HG02885 (cell line): ENCODE measurements around the gene HLA-DRB5.
A peak's percentile ranks its signal among the peaks of the same experiment; 100 is the strongest.
"Not testable (repeated sequence)": the region's sequence is repeated elsewhere in the genome, so short reads cannot be mapped to it uniquely, and the experiment has no call there.

Source experiments
- ATAC-seq: cut with Tn5 transposase; IDR thresholded peaks from one replicate; pipeline ENCODE4 v1.9.1; 2021; ENCODE audit warnings: mild to moderate bottlenecking; ENCODE audit not compliant: unreplicated experiment, poor library complexity

Gene HLA-DRB5

DNA sequence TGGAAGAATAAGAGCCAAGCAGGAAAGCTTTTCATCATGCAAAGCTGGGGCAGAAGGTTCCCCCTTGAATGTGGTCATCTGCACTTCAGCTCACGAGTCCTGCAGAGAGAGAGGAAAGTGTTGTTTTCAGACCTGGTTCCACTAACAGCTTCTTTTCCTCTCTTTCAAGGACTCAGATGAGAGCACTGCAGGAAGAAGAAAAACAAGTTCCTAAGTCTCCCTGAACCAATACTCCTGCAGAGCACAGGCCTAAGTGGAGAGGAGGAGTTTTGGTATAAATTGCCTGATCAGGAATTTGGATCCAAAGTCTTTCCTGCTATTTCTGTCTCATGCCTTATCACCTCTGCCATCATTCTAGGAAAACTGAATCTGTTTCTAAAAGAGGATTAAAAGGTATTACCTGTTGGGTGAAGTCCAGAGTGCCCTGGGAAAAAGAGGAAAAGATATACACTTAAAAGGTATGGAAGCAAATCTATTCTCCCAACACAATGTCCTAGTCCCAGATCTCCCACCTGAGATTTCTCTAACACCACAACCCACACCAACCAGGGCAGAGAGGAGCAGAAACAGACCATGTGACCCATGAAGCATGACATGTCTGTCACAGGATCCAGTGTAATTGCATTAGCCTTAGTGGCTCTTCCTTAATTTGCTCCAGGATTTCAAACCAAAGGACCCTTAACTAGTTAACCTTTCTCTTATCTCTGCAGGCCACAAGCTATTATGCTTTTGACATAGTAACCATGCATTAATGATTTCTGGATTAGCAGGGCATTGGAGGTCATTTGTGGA is 12.2 kb downstream of the HLA-DRB5 start:
- ATAC-seq = no peak

GRCh38 chr6:32501016-32501415 is 29.1 kb downstream of the HLA-DRB5 start:
- ATAC-seq = no peak

DNA sequence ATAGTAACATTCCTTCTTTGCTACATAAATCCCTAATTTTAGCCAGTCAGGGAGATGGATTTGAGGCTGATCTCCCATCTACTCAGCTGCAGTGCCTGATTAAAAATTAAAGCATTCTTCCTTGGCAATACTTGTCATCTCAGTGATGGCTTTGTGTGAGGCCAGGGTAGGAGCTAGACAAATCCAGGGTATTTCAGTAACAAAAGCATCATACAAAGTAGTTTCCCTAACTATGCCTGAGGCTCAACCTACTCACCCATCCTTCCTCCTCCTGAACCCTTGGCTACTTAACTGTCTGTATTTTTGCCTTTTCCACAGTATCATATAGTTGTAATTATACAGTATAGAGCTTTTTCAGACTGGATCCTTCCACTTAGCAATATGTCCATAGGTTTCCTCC is 37.7 kb downstream of the HLA-DRB5 start:
- ATAC-seq = no peak

DNA sequence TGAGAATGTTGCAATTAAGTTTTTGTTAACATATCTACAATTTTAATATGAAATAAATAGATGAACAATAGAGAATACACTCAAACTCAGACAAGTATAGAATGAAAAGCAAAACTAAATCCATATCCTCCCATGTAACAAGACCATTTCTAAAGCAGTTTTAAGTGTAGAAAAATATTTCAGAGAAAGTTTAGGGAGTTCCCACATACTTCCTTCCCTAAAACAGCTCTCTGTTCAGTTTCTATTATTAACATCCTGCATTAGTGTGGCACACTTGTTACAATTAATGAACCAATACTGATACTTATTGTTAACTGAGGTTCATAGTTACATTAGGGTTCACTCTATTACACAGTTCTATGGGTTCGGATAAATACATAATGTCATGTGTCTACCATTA is 38.4 kb downstream of the HLA-DRB5 start:
- no peak for ATAC-seq

DNA sequence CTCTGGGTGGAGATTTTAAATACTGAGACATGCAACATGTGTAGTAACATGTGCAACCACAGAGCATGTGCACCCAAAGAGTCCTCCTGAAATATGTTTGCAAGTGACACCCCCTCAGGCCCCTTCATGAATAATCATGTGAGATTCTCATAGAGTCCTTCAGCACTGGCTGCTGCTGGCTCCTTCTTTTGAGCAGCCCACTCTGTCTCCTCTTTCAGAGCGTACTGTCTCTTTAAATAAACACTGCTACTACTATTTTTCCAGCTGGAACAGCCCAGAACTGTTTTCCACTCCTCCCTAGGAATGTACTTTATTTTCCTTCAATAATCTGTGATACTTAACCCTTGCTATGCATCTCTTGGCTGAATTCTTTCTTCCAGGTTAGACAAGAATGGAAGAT is 42.0 kb downstream of the HLA-DRB5 start:
- ATAC-seq = no peak

DNA sequence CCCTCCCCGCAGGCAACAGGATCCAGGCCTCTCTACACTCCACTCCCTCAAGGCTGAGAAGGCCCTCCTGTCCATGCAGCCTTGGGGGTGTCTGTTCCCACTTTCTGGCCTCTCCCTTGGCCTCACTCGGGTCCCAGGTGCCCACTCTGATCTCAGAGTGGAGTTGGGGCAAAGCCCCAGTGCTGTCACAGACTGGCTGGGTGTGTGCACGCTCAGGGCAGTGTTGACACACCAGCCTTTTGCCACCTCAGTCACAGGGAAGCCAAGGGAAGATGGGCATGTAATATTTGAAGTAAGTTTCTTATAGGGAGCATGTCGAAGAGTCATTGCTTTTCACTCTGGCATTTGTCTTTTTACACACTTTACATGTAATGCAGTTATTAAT is 45.5 kb downstream of the HLA-DRB5 start:
- ATAC-seq = no peak

DNA sequence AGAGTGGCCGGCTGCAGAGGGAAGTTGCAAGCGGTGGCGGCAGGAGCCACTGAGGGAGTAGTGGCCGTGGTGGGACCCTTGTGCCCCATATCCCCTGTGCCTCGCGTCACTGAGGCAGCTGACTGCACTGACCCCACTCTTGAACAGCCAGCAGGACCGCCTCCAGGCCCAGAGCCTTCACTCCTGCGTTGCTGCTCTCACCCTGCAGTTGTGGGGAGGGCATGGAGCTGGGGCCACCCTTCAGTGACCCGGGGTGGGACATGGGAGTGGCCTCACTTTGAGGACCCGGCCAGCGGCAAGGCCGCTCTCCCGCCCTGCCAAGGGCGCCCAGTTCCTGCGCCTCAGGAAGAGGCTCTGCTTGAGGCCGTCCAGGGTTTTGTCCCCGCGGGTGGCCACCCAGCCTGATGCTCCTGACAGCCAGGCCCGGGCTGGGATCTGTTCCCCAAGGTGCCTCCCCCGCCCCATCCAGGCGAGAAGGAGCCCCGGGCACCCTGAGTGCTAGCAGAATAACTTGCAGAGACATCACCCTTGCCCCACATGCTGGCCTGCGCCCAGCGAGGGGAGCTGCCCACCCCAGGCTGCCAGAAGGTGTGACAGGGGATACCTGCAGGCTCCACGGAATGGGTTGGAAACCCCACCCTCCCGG is 46.0 kb downstream of the HLA-DRB5 start:
- ATAC-seq = no peak

- ATAC-seq = no peak
Observed at GRCh38 chr6:32475392-32476206, 54.5 kb downstream of the HLA-DRB5 start.

DNA sequence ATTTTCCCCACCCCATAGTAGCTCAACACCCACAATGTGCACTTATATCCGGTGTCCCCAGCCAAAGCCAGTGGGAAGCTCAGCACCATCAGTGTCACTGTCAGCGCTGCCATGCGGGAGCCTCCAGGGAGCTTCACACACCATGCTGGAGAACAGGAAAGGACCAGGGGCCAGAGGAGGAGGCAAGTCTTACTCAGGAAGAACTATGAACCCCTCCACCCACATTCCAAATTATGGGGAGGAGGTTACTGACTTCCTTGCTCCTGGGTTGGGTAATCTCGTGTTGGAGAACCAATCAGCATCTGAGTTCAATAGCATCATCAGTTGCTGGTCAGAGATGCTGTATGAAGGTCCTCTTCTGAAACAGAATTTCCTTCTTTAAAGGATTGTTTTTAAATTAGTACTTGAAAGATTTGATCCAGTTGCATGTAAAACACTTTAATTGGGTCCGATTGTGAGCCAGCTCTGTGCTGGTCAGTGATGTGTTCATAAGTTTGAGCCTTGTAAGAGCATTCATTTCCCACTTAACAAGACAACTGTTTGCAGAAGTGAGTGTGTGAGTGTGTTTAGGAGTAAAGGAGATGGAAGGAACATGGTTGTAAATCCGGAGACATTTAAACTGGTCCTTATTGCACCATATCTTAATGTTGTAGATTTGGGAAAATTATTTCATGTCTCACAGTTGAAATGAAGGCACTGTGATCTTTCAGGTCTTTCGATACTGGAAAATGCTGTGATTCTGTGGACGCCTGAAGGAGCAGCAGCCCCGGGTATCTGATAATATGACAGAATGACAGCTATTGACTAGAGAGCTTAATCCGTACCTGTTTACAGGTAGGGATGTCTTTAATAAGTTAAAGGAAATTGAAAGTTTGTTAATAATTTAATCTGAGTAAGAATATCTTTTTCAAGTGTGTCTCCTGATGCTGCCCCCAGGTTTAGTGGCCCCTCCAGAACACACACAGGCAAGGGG is 56.4 kb downstream of the HLA-DRB5 start:
- ATAC-seq = peak; percentile 98

DNA sequence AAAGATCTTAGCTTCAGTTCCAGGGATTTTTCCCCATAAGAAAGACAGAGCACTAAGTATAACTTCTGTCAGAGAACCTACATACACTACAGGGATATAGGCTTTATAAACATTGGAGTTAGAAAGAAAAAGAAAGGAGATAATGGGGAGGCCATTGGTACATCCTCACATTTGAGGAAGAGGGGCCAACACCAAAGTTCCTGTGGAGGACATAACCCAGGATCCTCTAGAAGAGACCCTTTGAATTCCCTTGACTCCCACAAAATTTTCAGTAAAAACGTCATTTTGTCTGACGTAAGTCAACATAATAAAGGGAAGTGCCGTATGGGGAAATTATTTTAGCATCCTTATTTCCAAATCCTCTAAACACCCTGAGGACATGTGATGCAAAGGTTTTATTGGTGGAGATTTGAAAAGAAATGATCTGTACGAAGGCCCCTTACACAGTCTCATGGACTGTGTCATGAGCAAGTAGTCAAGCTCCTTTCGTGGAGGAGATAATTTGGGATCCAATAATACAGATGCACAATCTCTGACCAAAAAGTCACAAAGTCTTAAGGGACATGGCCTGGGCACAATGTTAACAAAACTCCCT is 57.2 kb downstream of the HLA-DRB5 start:
- no peak for ATAC-seq

DNA sequence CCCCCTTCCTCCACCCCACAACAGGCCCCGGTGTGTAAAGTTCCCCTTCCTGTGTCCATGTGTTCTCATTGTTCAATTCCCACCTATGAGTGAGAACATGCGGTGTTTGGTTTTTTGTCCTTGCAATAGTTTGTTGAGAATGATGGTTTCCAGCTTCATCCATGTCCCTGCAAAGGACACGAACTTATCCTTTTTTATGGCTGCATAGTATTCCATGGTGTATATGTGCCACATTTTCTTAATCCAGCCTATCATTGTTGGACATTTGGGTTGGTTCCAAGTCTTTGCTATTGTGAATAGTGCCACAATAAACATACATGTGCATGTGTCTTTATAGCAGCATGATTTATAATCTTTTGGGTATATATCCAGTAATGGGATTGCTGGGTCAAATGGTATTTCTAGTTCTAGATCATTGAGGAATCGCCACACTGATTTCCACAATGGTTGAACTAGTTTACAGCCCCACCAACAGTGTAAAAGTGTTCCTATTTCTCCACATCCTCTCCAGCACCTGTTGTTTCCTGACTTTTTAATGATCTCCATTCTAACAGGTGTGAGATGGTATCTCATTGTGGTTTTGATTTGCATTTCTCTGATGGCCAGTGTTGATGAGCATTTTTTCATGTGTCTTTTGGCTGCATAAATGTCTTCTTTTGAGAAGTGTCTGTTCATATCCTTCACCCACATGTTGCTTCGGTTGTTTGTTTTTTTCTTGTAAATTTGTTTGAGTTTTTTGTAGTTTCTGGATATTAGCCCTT is 62.2 kb downstream of the HLA-DRB5 start:
- not testable (repeated sequence) for ATAC-seq
